ENCODE results near the gene RAD51B.

DNA sequence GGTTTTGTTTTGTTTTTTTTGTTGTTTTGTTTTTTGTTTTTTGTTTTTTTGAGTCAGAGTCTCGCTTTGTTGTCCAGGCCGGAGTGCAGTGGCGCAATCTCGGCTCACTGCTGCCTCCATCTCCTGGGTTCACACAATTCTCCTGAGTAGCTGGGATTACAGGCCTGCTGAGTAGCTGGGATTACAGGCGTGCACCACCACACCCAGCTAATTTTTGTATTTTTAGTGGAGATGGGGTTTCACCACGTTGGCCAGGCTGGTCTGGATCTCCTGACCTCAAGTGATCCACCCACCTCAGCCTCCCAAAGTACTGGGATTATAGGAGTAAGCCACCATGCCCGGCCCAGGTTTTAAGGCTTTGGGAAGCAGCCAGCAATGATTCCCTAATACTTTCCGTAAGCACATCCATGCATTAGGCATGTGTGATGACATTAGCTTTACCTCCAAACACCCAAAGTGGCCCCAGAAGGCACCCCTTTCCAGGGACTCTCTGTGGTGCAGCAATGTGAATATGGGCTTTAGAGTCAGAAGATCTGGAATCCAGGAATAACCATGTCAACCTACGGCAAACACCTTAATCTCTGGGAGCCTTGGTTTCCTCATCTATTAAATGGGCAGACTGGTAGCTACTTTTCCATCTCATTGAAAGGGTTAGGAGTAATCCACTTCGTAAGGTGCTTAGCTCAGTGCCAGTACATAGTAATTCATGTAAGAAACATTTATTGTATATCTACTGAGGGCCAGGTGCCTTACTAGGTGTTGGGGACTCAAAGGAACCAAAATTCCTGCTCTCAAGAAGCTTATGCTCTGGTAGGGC lies 820.4 kb downstream of the RAD51B start:
- TF ChIP-seq CTCF (IDR thresholded peaks at IDR 0.05; ENCODE audit: insufficient read depth, low read length) (no peak), POLR2AphosphoS5 (IDR thresholded peaks at IDR 0.05; ENCODE audit: low read depth) (no peak)

All from HL-60 (cell line).